Measurements from ENCODE around the gene CTDSPL2.
"Not testable (repeated sequence)": the region's sequence is repeated elsewhere in the genome, so short reads cannot be mapped to it uniquely, and the experiment has no call there.

CTDSPL2 gene

GRCh38 chr15:44443515-44443914, 16.1 kb downstream of the CTDSPL2 start:
- H3K4me1 ChIP-seq, result no peaks in the 10 kb centered on the region
- H3K27me3 ChIP-seq, result no peaks in the 10 kb centered on the region
- no peak for DNase-seq
- peaks cover 10% of the 10 kb centered on the region for H3K36me3 ChIP-seq
- H3K9me3 ChIP-seq, result no peaks in the 10 kb centered on the region; the same call in 1 of the 2 replicates
- H3K4me3 ChIP-seq (ENCODE audit: low read depth, low read length), result no peak overlapping the region
- TF ChIP-seq CTCF (IDR thresholded peaks at IDR 0.05; ENCODE audit: low read depth, low read length), result no peak

GRCh38 chr15:44447772-44448376, 20.4 kb downstream of the CTDSPL2 start:
- DNase-seq, result no peak
- Histone ChIP-seq H3K27me3 (no peaks in the 10 kb centered on the region), H3K4me3 (ENCODE audit: low read depth, low read length) (no peak overlapping the region), H3K36me3 (peaks cover 10% of the 10 kb centered on the region), H3K4me1 (no peaks in the 10 kb centered on the region), H3K9me3 (no peaks in the 10 kb centered on the region; the same call in none of the 2 replicates)
- no peak for TF ChIP-seq CTCF (IDR thresholded peaks at IDR 0.05; ENCODE audit: low read depth, low read length)

- H3K36me3 ChIP-seq, result peaks cover 10% of the 10 kb centered on the region
Measured at GRCh38 chr15:44450172-44450571, 22.7 kb downstream of the CTDSPL2 start.

GRCh38 chr15:44453578-44454283, 26.3 kb downstream of the CTDSPL2 start:
- H3K27me3 ChIP-seq; H3K9me3 ChIP-seq; DNase-seq; H3K4me1 ChIP-seq; H3K4me3 ChIP-seq (ENCODE audit: low read depth, low read length); H3K36me3 ChIP-seq: not testable (repeated sequence)

More at GRCh38 chr15:44450172-44450571, 22.7 kb downstream of the CTDSPL2 start:
- H3K9me3 ChIP-seq, result no peaks in the 10 kb centered on the region; the same call in 1 of the 2 replicates
- no peaks in the 10 kb centered on the region for H3K27me3 ChIP-seq
- no peaks in the 10 kb centered on the region for H3K4me1 ChIP-seq
- H3K4me3 ChIP-seq (ENCODE audit: low read depth, low read length), result no peak overlapping the region
- no peak for DNase-seq
- TF ChIP-seq CTCF (IDR thresholded peaks at IDR 0.05; ENCODE audit: low read depth, low read length), result no peak

GRCh38 chr15:44458429-44458828, 31.0 kb downstream of the CTDSPL2 start:
- no peaks in the 10 kb centered on the region for H3K9me3 ChIP-seq
- H3K4me3 ChIP-seq (ENCODE audit: low read depth, low read length), result no peak overlapping the region
- no peak for DNase-seq
- H3K27me3 ChIP-seq, result no peaks in the 10 kb centered on the region
- H3K36me3 ChIP-seq, result peaks cover 41% of the 10 kb centered on the region
- no peak for TF ChIP-seq CTCF (IDR thresholded peaks at IDR 0.05; ENCODE audit: low read depth, low read length)
- no peaks in the 10 kb centered on the region for H3K4me1 ChIP-seq

- Histone ChIP-seq H3K9me3 (no peaks in the 10 kb centered on the region), H3K4me3 (ENCODE audit: low read depth, low read length) (no peak overlapping the region), H3K36me3 (peaks cover 23% of the 10 kb centered on the region), H3K27me3 (no peaks in the 10 kb centered on the region), H3K4me1 (peaks cover 4% of the 10 kb centered on the region; the same call in 1 of the 2 replicates)
- no peak for DNase-seq
- TF ChIP-seq CTCF (IDR thresholded peaks at IDR 0.05; ENCODE audit: low read depth, low read length), result no peak
Measured at GRCh38 chr15:44468709-44469385, 41.4 kb downstream of the CTDSPL2 start.
